ENCODE measurements around the gene LCN1. TPM values are rescaled to one million over a fixed set of nuclear protein-coding genes. Genes with fewer than 3 reads are reported as not detected.

Gene LCN1
- total RNA-seq, 2 donors from 2014 or later, result not detected

DNA sequence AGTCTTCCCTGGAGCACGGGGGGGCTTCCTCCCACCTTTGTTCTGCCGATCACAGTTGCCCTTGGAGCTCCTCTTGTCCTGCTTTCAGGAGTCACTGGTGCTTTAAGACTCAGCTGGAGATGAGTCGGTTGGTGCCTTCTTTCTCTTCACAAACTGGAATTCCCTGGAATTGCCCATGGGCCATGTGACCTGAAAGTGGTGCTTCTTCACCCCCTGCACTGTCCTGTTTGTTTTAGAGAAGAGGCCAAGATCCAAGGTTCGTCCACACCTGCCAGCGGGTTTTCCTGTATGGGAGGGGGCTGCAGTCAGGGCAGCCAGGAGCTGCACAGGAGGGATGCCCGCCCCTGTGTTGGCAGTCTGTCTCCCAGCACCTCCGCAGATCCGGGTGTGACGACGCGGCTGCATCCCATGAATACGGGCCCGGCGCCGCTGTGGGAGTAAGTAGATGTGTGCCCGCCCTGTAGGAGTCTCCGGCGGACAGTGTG, 30.2 kb upstream of the LCN1 start:
- intact Hi-C loops (cut with DNase I), result no loop called here
- no peak for DNase-seq
- H3K27ac ChIP-seq, result no peak overlapping the region
- H3K27me3 ChIP-seq, result no peaks in the 10 kb centered on the region
- no peaks in the 10 kb centered on the region for H3K4me1 ChIP-seq
- no peaks in the 10 kb centered on the region for H3K9me3 ChIP-seq
- TF ChIP-seq, protein P1, sequence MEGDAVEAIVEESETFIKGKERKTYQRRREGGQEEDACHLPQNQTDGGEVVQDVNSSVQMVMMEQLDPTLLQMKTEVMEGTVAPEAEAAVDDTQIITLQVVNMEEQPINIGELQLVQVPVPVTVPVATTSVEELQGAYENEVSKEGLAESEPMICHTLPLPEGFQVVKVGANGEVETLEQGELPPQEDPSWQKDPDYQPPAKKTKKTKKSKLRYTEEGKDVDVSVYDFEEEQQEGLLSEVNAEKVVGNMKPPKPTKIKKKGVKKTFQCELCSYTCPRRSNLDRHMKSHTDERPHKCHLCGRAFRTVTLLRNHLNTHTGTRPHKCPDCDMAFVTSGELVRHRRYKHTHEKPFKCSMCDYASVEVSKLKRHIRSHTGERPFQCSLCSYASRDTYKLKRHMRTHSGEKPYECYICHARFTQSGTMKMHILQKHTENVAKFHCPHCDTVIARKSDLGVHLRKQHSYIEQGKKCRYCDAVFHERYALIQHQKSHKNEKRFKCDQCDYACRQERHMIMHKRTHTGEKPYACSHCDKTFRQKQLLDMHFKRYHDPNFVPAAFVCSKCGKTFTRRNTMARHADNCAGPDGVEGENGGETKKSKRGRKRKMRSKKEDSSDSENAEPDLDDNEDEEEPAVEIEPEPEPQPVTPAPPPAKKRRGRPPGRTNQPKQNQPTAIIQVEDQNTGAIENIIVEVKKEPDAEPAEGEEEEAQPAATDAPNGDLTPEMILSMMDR (IDR thresholded peaks at IDR 0.05), result no peak
- H3K9ac ChIP-seq (ENCODE audit: low read depth in 2 of 2, low read length in 2 of 2), result no peak overlapping the region
- H3K4me3 ChIP-seq, result no peak overlapping the region
- H3K36me3 ChIP-seq, result no peaks in the 10 kb centered on the region

DNA sequence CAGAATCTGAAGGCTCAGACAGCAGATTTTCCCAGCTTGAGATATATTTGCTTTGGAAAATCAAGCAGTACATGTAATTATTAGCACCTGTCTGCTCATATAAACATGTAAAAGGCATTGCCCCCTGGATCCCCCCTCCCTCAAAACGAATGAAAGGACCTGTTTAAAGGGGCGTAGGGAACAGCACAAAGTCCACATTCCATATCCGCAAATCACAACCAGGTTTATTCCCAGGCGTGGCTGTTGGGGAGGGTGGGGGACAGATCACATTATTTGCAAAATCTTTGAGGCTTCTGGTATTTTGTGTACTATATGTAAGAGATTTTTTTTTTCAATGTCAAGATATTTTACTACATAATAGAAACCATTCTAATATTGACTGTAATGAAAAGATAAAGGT, 29.5 kb upstream of the LCN1 start:
- TF ChIP-seq, protein P1 (IDR thresholded peaks at IDR 0.05), result no peak
- no peak overlapping the region for H3K9ac ChIP-seq (ENCODE audit: low read depth in 2 of 2, low read length in 2 of 2)
- H3K4me1 ChIP-seq, result no peaks in the 10 kb centered on the region
- intact Hi-C loops (cut with DNase I), result no loop called here
- H3K9me3 ChIP-seq, result no peaks in the 10 kb centered on the region
- no peaks in the 10 kb centered on the region for H3K36me3 ChIP-seq
- H3K27ac ChIP-seq, result no peak overlapping the region
- no peak overlapping the region for H3K4me3 ChIP-seq
- DNase-seq, result no peak
- no peaks in the 10 kb centered on the region for H3K27me3 ChIP-seq

DNA sequence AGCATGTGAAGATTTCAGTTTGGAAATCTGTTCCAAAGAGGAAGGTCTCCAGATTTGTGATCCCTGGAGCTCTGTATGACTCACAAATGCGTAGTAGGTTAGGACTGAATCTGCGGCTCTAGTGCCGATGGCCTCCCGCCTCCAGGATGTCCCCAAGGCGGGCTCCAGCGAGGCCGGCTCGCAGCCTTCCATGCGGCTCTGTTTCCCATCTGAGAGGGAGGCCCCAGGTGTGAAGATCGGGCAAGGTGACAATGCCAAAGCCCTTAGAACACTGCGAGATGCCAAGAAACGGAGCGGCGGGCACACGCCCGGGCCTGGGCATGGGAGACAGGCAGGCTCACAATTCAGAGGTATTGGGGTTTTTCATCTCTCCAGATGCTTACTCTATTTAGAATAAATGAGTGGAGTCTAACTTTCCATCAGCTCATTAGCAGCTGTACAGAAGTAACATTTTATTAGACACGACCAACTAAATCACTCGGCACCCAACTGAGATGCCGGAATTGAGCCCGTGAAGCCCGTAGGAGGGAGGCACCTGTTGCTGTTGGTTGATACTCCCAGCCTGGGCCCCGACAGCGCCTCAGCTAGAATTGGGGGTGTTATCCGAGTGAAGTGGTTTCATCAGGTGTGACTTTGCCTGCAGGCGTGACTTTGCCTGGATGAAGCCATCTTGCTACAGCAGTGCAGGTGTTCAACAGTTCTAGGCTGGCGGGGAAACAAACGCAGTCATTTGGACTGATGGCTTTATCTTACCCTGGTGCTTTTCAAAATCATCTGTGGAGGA, 28.2 kb upstream of the LCN1 start:
- DNase-seq, result no peak
- TF ChIP-seq, protein P1 (IDR thresholded peaks at IDR 0.05), result no peak

DNA sequence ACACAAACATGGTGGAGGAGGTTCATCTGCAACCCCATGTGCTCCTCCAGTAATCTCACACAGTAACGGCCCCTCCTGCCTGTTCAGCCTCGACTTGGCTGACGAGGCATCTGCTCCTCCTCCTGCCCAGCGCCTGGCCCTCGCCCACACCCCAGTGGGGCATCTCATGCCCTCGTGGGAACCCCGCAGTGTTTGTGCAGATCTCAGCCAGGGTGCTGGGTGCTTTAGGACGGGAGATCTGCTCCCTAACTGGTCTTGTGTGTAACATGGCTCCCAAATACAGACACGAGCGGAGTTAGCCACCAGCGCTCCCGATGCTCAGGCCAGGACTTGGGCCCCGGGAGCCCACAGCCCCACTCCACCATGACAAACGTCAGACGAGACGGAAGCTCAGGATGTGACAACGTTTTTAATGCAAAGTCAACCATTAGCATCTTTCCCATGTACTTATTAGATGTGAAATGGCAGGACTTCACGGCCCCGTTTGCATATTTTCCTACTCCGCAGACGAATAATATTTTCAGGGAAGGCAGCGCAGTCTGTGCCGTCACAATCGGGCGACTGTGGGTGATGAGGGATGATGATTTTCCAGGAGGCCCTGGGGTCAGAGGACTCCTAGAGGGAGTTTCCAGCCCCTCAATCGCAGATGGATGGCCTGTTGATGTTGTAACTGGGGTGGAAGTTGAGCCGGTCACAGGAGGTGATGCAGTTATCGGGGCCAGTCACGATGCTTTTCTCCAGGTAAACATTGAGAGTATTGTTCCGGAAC, 26.3 kb upstream of the LCN1 start:
- no peaks in the 10 kb centered on the region for H3K27me3 ChIP-seq
- TF ChIP-seq, protein P1 (IDR thresholded peaks at IDR 0.05), result no peak
- no peak overlapping the region for H3K4me3 ChIP-seq
- no peak overlapping the region for H3K9ac ChIP-seq (ENCODE audit: low read depth in 2 of 2, low read length in 2 of 2)
- no peak overlapping the region for H3K27ac ChIP-seq
- intact Hi-C loops (cut with DNase I), result no loop called here
- no peak for DNase-seq
- no peaks in the 10 kb centered on the region for H3K36me3 ChIP-seq
- no peaks in the 10 kb centered on the region for H3K9me3 ChIP-seq
- H3K4me1 ChIP-seq, result peaks cover 4% of the 10 kb centered on the region

More for the DNA sequence above, 28.2 kb upstream of the LCN1 start:
- H3K9me3 ChIP-seq, result no peaks in the 10 kb centered on the region
- no peaks in the 10 kb centered on the region for H3K4me1 ChIP-seq
- H3K27ac ChIP-seq, result no peak overlapping the region
- H3K36me3 ChIP-seq, result no peaks in the 10 kb centered on the region
- H3K9ac ChIP-seq (ENCODE audit: low read depth in 2 of 2, low read length in 2 of 2), result no peak overlapping the region
- no peaks in the 10 kb centered on the region for H3K27me3 ChIP-seq
- no peak overlapping the region for H3K4me3 ChIP-seq
- intact Hi-C loops (cut with DNase I), result no loop called here

DNA sequence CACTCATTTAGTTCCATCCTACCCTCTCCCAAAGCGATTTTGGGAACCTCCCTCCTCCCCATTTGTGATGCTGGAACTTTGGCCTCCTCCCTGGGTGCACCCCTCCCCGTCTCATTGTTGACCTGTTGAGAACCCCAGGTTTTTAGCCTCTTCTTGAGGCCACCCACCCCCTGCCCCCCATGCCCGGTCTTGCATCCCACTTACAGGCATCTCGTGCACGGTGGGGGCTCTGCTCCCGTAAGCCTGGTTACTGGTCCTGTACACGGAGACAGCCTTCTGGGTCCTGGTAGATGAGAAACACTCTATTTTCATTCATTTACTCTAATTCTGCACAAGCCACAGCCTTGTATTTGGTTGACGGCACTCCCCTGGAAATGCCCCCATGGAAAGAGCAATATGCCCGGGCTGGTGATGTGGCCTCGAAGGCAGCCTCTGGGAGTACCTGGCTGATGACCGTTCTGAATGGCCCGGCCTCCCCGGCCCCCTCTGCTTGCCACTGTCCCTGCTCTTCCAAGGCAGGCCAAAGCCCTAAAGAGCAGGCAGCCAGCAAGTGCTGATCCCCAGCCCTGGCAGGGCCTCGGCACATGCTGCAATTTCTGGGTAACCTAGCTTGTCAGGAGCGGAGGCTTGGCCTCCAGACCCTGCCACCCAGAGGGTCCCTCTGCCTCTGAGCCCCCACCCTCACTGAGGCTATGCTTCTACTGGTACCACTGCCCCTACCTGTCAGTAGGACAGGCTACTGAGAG, 22.7 kb upstream of the LCN1 start:
- Histone ChIP-seq H3K4me3 (no peak overlapping the region), H3K4me1 (peaks cover 13% of the 10 kb centered on the region), H3K27me3 (no peaks in the 10 kb centered on the region), H3K27ac (no peak overlapping the region), H3K9me3 (no peaks in the 10 kb centered on the region), H3K36me3 (no peaks in the 10 kb centered on the region), H3K9ac (ENCODE audit: low read depth in 2 of 2, low read length in 2 of 2) (no peak overlapping the region)
- TF ChIP-seq, protein P1 (IDR thresholded peaks at IDR 0.05), result no peak
- intact Hi-C loops (cut with DNase I), result no loop called here
- no peak for DNase-seq
